Left ventricle myocardium inferior (tissue), 1 donor: ENCODE results near the gene ALKBH7. TPM values are rescaled to one million over a fixed set of nuclear protein-coding genes. Genes with fewer than 3 reads are reported as not detected.
"Not testable (repeated sequence)": the region's sequence is repeated elsewhere in the genome, so short reads cannot be mapped to it uniquely, and the experiment has no call there.

Source experiments
- DNase-seq: peaks from one replicate; pipeline ENCODE4 v3.0.0-alpha.2; 2020
- H3K27ac ChIP-seq: fragments of 200-600 bp; replicated peaks from 2 replicates; pipeline ENCODE4 v1.8.0; 2021
- H3K27me3 ChIP-seq: fragments of 200-600 bp; 2 replicates; pipeline ENCODE4 v1.8.0; 2021; ENCODE audit warnings: low read depth
- H3K36me3 ChIP-seq: fragments of 200-600 bp; 2 replicates; pipeline ENCODE4 v1.8.0; 2021
- H3K4me1 ChIP-seq: fragments of 200-600 bp; 2 replicates; pipeline ENCODE4 v1.8.0; 2021
- H3K4me3 ChIP-seq: fragments of 200-600 bp; 2 replicates; pipeline ENCODE4 v1.8.0; 2021; ENCODE audit warnings: mild to moderate bottlenecking, moderate library complexity
- H3K9me3 ChIP-seq: fragments of 200-600 bp; replicated peaks from 2 replicates; pipeline ENCODE4 v1.8.0; 2021
- CTCF ChIP-seq: fragments of 200-600 bp; IDR thresholded peaks from 2 replicates; pipeline ENCODE4 v1.8.0; 2021; ENCODE audit warnings: antibody characterized with exemption, mild to moderate bottlenecking, borderline replicate concordance
- intact Hi-C: fragments of 100-400 bp; cut with micrococcal nuclease; formaldehyde crosslinking; loops from one replicate; pipeline ENCODE4 v1.11.0; 2022
- total RNA-seq: library from RNA; stranded (reverse); fragmentation: NEBNext Ultra II Directional; extraction: Animal tissue kit (Norgen Biotek cat#: 25700); gene quantifications from one replicate; pipeline ENCODE4 v1.2.1, GENCODE V29; 2021
- donor health status: DM: no; HTN: yes; CAD: no; lungs with severe emphysema.

Gene ALKBH7
- total RNA-seq, 1 donor from 2014 or later: 142 TPM

- Histone ChIP-seq H3K9me3 (no peaks in the 10 kb centered on the region), H3K4me3 (no peak overlapping the region), H3K27ac (no peak overlapping the region), H3K27me3 (peaks cover 28% of the 10 kb centered on the region), H3K4me1 (no peaks in the 10 kb centered on the region), H3K36me3 (no peaks in the 10 kb centered on the region)
- no peak for DNase-seq
- TF ChIP-seq CTCF: no peak
- intact Hi-C loops: no loop called here
Measured at GRCh38 chr19:6334490-6335285, 37.9 kb upstream of the ALKBH7 start.

GRCh38 chr19:6340493-6341201 lies 31.9 kb upstream of the ALKBH7 start:
- Histone ChIP-seq H3K36me3 (no peaks in the 10 kb centered on the region), H3K9me3 (no peaks in the 10 kb centered on the region), H3K4me3 (no peak overlapping the region), H3K27ac (no peak overlapping the region), H3K27me3 (peaks cover 22% of the 10 kb centered on the region), H3K4me1 (no peaks in the 10 kb centered on the region)
- intact Hi-C loops: no loop called here
- no peak for TF ChIP-seq CTCF
- DNase-seq: no peak

GRCh38 chr19:6343462-6343861 lies 29.1 kb upstream of the ALKBH7 start:
- no peak overlapping the region for H3K27ac ChIP-seq
- H3K4me3 ChIP-seq: no peak overlapping the region
- no peak for DNase-seq
- no peaks in the 10 kb centered on the region for H3K9me3 ChIP-seq
- intact Hi-C loops: no loop called here
- no peaks in the 10 kb centered on the region for H3K4me1 ChIP-seq
- H3K36me3 ChIP-seq: no peaks in the 10 kb centered on the region
- no peak for TF ChIP-seq CTCF
- H3K27me3 ChIP-seq: peaks cover 17% of the 10 kb centered on the region

- H3K9me3 ChIP-seq, DNase-seq, H3K4me1 ChIP-seq, H3K27me3 ChIP-seq, H3K27ac ChIP-seq, H3K36me3 ChIP-seq, H3K4me3 ChIP-seq, intact Hi-C loops: not testable (repeated sequence)
Measured at GRCh38 chr19:6349271-6349670, 23.3 kb upstream of the ALKBH7 start.

GRCh38 chr19:6350688-6351087 lies 21.9 kb upstream of the ALKBH7 start:
- no peak overlapping the region for H3K27ac ChIP-seq

More at GRCh38 chr19:6350688-6351087, 21.9 kb upstream of the ALKBH7 start:
- no peak for TF ChIP-seq CTCF
- intact Hi-C loops: no loop called here
- H3K4me3 ChIP-seq: no peak overlapping the region
- peaks cover 4% of the 10 kb centered on the region for H3K9me3 ChIP-seq
- no peaks in the 10 kb centered on the region for H3K4me1 ChIP-seq
- DNase-seq: no peak
- no peaks in the 10 kb centered on the region for H3K27me3 ChIP-seq
- no peaks in the 10 kb centered on the region for H3K36me3 ChIP-seq
